HG03520 (cell line): ENCODE results near the gene MAPK8.
"Not testable (repeated sequence)": the region's sequence is repeated elsewhere in the genome, so short reads cannot be mapped to it uniquely, and the experiment has no call there.

ENCODE experiments used
- ATAC-seq: cut with Tn5 transposase; IDR thresholded peaks from one replicate; pipeline ENCODE4 v1.9.1; 2021; ENCODE audit warnings: mild to moderate bottlenecking, moderate library complexity; ENCODE audit not compliant: unreplicated experiment

Gene MAPK8

DNA sequence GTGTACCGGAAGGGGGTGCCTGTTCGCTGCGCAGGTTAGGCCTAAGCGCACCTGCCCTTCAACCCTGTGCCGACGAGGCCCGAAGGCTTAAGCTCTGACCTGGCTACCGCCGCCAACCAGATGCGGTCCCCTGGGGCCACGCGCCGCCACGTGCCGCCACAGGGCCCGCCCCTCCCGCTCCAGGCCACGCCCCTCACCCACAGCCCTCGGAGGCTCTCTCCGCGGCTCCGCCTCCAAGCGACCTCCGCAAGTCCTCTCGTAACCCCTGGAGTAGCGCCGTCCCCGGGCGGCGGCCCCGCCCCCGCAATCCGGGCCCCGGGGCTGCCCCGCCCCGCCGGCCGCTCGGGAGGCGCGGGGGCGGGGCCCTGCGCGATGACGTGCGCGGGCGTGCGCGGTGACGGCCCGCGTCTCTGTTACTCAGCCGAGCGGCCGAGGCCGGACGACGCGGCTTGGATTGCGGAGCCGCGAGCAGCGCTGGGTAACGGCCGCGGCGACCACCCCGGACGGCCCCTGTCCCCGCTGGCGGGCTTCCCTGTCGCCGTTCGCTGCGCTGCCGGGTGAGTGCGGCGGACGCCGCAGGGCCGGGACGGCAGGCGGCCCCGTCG, at the start of gene MAPK8:
Gene MAPK8 (plus strand): TSS at position 413 of the 605 bp plus-strand sequence. CDS start 94,984 bp downstream, outside the sequence.
- ATAC-seq: peak; percentile 82

DNA sequence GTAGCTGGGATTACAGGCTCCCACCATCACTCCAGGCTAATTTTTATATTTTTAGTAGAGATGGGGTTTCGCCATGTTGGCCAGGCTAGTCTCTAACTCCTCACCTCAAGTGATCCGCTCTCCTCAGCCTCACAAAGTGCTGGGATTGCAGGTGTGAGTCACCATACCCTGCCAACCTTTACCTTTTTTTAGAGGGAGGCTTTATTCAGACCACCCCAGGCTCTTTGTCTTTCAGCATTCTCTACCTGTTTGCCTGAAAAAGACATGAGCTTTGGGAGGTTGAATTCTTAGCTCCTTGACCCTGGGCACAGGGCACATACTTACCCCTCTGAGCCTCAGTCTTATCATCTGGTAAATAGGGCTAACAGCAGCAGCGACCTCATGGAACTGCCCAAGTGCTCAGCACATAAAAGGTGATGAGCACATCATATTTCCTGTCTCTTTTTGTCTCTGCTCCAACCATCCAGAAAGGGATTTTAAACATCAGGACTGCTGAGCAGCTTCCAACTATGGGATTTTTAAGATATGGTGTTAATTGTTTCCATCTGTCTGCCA, 49.0 kb upstream of the MAPK8 start:
- no peak for ATAC-seq

DNA sequence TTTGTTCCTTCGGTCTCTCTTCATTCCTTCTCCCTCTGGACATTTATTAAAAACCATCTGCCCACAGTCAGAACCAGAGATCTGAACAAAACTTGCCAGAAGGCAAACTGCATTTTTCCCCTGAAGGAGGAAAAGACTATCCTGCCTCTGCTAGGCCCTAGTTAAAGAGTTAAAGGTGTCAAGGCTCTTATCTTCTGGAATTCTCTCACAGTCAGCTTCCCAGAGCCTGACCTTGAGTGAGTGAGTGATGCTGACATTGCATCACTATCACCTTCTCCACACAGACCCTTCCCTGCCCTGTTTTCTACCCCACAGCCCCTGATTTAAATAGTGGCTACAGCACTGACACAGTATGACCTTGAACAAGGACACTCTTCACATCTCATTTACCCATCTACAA, 48.4 kb upstream of the MAPK8 start:
- ATAC-seq: no peak

DNA sequence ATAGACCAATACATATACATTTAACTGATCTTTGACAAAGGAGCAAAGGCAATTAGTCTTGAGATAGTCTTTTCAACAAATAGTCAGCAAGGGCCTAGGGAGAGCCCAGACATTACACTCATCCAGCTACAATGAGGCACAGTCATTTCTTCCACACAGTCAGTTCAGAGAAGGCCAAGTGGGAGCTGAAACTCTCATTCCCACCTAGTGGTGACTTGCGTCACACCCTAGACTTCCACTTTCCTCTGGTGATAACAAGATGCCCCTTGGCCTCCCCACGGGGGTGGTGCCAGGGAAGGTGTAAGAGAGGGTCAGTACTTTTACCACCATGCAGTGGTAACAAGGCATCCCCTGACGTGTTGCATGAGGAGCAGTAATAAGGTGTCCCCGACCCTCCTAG, 39.9 kb upstream of the MAPK8 start:
- ATAC-seq: no peak

DNA sequence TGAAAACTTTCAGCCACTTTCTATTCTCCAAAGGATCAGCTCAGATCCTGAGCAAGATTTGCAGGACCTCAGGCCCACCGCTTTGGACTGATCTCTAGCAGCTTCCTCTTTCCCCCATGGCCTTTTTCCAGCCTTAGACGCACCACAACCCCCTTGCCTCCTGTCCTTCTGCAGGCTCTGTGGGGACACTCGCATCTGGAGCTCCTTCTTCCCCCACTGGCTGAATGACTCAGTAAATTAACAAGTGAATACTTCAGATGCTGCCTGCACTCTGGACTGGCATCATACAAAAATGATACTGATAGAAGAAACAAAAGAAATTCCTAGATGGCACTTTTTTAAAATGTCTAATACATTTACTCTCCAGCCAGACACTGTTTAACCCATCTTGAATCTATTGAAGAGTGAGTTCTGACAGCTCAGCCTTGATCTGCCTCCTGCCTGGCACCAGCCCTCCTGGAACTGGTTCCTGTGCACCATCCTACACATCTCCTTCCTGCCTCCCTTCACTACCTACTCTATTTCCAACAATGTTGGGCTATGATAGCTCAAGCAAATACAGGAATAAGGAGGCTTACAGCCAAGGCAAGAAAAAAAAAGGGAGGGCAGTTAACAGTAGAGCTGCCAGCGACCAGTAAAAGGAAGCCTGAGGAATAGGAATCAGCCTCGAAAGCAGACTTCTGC, 35.3 kb upstream of the MAPK8 start:
- ATAC-seq: no peak

DNA sequence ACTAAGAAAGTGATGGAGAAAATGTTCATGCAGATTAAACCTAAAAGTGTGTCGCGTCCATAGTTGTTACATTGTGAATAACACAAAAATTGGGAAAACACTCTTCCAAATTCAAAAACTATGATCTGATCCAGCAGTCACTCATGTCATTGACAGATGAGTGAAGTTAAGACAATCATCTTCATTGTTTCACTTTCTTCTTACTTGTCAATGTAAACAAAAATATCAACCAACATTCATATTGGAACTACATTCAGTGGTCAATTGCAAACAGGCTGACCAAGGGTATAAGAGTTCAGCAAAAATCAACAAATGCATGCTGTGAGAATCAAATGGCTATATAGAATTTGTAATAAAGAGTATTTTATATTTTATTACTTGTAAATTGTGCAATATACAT, 33.8 kb upstream of the MAPK8 start:
- no peak for ATAC-seq

DNA sequence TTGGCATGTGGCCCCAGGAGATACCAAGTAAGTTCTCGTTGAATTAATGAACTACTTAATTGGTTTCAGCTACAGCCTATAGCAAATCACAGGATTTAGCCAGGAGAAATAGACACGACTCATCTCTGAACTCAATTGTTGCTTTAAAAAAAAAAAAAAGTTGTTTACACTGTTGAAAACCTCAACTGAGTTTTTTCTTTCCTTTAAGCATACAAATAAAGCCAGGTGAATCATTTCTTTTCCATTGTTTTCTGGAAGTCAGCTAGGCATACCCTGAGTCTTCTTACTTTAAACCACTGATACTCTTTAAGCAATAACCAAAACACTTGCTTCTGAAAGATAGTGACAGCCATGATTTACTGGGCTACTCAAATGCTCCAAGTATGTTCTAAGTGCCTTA, 32.7 kb upstream of the MAPK8 start:
- ATAC-seq: no peak

DNA sequence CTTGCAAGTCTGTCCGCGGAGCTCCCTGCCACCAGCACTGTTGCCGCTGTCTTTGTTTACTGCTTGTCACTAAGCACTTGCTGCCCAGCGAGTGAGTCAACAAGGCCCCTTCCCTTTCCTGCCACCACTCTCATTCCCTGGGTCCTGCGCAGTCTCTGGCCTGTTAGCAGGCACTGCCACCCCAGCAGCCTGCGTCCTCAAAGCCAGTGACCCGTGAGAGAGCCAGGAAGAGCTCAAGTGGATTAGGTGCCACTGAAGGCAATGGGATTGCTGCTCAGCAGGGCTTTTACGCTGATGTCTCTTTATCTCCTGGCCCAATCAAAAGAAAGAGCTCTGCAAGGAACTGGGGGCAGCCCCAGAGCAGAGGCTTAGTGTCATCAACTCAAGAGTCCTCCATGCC, 31.8 kb upstream of the MAPK8 start, which contains the start of gene FRMPD2:
Gene FRMPD2 (minus strand): TSS at position 61 of the 400 bp plus-strand sequence. CDS start 129 bp downstream, outside the sequence.
- ATAC-seq: no peak

DNA sequence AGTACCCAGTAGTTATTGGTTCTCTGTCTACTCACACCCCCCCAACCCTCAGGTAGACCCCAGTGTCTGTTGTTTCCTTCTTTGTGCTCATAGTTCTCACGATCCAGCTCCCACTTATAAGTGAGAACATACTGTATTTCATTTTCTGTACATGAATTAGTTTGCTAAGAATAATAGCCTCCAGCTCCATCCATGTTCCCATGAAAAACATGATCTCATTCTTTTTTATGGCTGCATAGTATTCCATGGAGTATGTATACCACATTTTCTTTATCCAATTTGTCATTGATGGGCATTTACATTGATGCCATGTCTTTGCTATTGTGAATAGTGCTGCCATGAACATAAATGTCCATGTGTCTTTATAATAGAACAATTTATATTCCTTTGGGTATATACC, 29.4 kb upstream of the MAPK8 start:
- no peak for ATAC-seq

DNA sequence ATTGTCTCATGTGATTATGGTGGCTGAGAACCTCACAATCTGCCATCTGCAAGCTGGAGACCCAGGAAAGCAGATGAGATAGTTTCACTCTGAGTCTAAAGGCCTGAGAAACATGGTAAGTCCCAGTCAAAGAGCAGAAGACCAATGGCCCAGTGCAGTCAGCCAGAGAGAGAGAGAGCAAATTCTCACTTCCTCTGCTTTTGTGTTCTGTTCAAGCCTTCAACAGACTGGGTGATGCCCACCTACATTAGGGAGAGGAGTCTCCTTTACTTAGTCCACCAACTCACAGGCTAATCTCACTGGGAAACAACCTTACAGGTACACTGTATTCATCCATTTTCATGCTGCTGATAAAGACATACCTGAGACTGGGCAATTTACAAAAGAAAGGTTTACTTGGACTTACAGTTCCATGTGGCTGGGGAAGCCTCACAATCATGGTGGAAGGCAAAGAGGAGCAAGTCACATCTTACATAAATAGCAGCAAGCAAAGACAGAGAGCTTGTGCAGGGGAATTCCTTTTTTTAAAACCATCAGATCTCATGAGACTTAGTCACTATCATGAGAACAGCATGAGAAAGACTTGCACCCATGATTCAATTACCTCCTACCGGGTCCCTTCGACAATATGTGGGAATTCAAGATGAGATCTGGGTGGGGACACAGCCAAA, 27.3 kb upstream of the MAPK8 start:
- ATAC-seq: peak; percentile 81

DNA sequence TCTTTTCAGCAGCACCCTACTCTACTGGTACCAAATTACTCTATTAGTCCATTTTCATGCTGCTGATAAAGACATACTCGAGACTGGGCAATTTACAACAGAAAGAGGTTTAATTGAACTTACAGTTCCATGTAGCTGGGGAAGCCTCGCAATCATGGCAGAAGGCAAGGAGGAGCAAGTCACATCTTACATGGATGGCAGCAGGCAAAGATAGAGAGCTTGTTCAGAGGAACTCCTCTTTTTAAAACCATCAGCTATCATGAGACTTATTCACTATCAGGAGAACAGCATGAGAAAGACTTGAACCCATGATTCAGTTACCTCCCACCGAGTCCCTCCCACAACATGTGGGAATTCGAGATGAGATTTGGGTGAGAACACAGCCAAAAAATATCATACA, 24.8 kb upstream of the MAPK8 start:
- not testable (repeated sequence) for ATAC-seq

DNA sequence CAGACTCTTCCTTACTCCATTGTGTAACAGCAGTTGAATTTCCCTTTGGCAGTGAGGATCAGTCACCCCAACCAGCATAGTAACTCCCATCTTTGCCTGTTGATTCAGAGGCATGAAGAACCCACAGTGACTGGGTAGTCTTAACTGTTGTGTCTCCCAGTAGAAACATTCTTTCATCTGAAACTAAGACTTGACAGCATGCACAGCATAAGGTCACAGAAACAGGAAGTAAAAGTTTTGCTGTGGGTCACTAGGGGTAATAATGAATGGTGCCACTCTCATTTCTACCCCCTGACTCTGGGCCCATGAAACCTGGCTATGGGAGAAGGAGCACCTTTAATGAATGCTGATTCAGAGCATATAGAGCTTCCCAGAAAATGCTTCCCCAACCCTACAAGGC, 23.6 kb upstream of the MAPK8 start:
- peak; percentile 62 for ATAC-seq

DNA sequence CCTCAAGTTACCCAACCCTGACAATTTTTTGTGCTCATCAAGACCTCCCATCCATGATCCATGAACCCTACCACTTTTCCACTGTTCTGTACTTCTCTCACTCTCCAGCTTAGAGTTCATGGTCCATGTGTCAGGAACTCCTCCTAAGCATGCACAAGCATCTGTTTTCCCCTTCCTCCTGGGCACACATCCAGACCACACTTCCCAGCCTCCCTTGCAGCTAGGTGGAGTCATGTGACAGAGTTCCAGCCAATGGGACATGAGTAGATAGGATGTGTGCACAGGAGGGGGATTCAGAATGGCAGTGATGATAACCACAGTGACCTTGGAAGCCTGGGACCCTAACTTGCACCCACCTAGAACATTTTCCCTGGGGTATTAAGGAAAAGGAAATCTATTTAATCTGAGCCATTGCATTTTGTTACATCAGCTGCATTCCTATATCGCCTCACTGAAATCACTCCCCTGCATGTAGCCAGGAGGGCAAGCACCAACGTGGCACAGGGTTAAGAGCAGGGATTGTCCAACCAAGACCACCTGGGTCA, 22.4 kb upstream of the MAPK8 start:
- no peak for ATAC-seq

DNA sequence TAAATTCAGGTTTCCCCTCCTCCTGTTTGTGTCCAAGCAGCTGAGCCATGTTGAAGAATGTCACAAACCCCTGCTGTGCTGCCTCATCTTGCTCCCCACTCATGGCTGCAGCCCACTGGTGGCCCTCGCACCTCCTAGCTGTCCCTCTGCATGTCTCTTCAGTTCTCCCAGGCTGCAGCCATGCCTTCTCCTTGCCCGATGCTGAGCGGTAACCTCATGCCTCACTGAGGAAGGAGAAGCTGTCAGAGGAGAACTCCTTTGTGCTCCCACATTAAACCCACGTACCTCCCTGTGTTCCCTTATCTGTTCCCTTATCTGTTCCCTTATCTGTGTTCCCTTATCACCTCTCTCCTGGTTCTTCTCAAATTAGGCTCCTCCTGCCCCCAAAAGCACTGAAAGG, 21.7 kb upstream of the MAPK8 start:
- ATAC-seq: no peak

DNA sequence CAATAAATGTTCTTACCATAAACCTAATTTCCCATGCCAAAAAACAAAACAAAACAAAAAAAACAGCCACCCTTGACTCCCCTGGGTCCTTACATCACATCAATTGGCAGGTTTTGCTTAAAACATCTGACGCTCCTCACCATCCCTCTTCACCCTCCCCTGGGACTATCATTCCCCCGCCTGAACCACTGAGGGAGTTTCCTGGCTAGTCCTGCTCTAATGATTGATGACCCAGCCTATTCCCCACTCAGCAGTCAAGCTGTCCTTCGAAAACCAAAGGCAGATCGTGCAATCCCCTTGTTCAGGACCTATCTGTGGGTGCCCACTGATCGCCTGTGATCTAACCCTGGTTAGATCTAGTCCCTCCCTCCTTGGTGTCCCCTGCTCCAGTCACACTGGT, 20.8 kb upstream of the MAPK8 start:
- no peak for ATAC-seq

DNA sequence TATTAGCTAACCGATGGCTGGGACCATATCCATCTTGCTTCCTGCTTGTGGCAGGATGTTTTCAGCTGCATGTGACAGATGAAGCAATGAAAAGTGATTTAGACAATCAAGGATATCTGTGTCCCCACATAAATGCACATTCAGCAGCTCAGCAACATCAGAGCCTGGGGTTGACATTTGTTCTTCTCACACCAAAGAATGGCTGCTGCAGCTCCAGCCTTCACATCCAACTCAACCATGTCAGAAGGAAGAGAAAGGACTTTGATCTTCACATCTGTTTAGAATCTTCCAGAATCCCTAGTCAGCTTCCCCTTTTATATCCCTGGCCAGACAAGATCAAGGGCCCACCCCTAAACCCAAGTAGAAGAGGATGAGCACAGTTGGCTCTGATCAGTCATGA, 20.1 kb upstream of the MAPK8 start:
- no peak for ATAC-seq

DNA sequence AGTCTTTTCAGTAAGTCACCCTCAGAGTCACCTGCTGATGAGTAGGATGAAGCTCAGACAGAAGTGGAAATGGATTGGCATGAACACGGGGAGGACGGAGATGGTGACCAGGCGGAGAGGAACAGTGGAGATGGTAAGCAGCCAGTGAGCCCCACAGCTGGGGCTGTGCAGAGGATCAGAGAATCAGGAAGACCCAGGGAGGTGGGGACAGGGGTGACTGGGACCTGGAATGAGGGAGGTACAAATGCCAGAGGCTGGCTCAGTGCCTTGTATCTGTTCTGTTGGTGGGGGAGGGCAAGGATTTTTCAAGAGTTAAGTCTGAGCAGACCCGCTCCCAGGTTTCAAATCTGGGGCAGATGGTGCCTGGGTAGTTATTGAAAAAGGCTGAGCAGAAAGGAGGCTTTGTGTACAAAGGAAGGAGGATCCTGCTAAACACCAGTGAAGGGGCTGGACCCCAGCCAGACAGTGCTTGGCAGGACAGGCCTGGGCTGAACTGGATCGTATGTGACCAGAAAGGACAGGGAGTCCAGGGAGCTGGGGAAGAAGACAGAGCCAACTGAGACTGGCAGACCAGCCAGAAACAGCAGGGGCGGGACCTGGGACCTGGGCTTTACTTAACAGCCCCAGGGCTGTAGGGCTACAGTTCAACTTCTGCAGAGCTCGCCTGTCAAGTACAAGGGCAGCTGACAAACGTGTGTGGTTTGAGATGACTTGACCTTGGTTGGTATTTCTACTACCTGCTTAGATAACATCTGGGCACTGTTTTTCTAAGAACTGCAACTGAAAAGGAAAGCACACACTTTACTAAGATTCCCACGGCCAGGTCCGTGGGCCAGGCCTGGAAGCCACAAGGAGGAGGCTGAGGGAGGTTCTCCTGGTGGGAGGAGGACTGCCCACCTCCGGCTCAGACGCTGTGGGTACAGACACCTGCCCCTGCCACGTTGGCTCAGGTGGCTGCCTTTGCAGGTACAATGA, 18.8 kb upstream of the MAPK8 start:
- no peak for ATAC-seq

DNA sequence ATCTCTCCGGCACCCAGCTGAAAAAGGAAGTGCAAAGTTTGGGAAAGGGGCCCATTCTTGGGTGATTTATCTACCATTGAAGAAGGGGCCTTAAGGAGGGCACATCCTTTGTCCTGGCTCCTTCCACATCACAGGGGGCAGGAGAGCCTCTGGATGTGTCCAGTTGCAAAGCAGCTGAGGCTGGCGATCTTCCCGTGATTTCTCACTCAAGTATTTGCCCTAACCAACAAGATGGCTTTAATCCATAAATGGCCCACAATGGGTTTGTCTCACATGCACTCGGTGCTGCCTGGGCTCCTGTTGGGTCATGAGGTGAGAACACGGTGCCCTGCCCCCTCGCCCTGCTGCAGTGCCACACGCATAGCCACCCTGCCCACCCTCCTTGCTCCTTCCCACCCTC, 17.8 kb upstream of the MAPK8 start:
- no peak for ATAC-seq

DNA sequence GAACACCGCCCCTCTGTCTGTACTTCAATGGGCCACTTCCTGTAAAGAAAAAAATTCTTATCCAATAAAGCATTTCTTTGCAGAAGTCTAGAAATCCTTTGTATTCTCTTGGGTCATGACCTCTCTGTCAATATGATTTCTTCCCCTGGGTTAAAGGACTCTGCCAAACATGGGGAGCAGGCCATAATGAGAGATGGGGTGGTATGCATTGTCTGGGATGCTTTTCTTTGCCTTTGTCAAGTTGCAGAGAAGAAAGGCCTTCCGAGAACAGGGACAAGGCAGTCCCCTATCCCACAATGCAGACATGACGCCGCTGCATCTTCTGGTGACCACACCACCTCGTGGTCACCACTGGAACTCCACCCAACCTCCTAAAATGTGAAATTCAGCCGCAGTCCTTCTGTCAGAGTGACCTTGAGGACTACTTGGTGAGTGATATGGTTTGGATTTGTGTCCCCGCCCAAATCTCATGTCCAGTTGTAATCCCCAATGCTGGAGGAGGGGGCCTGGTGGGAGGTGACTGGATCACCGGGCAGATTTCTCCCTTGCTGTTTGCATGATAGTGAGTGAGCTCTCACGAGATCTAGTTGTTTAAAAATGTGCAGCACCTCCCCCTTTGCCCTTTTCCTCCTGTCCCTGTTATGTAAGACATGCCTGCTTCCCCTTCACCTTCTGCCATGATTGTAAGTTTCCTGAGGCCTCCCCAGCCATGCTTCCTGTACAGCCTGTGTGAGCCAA, 16.8 kb upstream of the MAPK8 start:
- peak; percentile 61 for ATAC-seq

DNA sequence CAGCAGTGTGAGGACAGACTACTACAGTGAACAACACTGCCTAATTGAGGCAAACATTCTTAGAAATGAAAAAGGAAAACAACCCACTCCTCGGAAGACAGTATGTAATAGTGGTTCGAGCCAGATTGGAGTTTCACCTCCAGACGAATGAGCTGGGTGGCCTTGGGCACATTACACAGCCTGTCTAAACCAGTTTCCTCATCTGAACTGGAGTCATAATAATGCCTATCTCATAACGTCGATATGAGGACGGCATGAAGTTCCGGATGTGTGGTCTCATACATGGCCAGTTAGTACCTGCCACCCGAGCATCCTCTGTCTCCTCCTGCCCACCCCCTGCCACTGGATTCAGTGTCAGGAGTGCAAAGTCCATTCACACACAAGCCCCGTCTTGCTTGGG, 16.2 kb upstream of the MAPK8 start:
- no peak for ATAC-seq
